Lower lobe of right lung (tissue), 2 donors: ENCODE results near the gene RABL3. TPM values are rescaled to one million over a fixed set of nuclear protein-coding genes. Genes with fewer than 3 reads are reported as not detected.

Experiments used
- ATAC-seq, 2 donors: fragments of 200-7000 bp; cut with Tn5 transposase; one replicate each; pipeline ENCODE4 v1.9.1; 2020 to 2022; ENCODE audit warnings: mild to moderate bottlenecking in 2 of 2, moderate library complexity in 2 of 2
- DNase-seq: peaks from one replicate; pipeline ENCODE4 v3.0.0-alpha.2; 2020
- H3K27ac ChIP-seq: fragments of 200-600 bp; one replicate; pipeline ENCODE4 v1.8.0; 2022
- H3K27me3 ChIP-seq: fragments of 200-600 bp; one replicate; pipeline ENCODE4 v1.8.0; 2022; ENCODE audit warnings: low read depth
- H3K36me3 ChIP-seq: fragments of 200-600 bp; one replicate; pipeline ENCODE4 v1.8.0; 2022; ENCODE audit warnings: mild to moderate bottlenecking
- H3K4me1 ChIP-seq: fragments of 200-600 bp; one replicate; pipeline ENCODE4 v1.8.0; 2022
- H3K4me3 ChIP-seq: fragments of 200-600 bp; one replicate; pipeline ENCODE4 v1.8.0; 2022; ENCODE audit warnings: mild to moderate bottlenecking
- H3K9me3 ChIP-seq: fragments of 200-600 bp; one replicate; pipeline ENCODE4 v1.8.0; 2022
- CTCF ChIP-seq: fragments of 200-600 bp; IDR thresholded peaks from one replicate; pipeline ENCODE4 v1.8.0; 2022; ENCODE audit warnings: antibody characterized with exemption, mild to moderate bottlenecking
- intact Hi-C: fragments of 100-400 bp; cut with DNase I; formaldehyde crosslinking; loops from one replicate; pipeline ENCODE4 v1.11.0; 2022
- total RNA-seq: library from RNA; stranded (reverse); fragmentation: NEBNext Ultra II Directional; extraction: Animal tissue kit (Norgen Biotek cat#: 25700); gene quantifications from one replicate; pipeline ENCODE4 v1.2.1, GENCODE V29; 2021
- donor health status: DM: no; HTN: yes; CAD: no; lungs with severe emphysema.

Gene RABL3
- total RNA-seq, 1 donor from 2014 or later, result 24.5 TPM

- intact Hi-C loops, result no loop called here
- TF ChIP-seq CTCF, result no peak
These were observed 13.7 kb upstream of the RABL3 start for GRCh38 chr3:120756061-120756460.

GRCh38 chr3:120753810-120754209 is 11.5 kb upstream of the RABL3 start:
- DNase-seq (no peak), ATAC-seq (no peak)
- Histone ChIP-seq H3K27ac (no peak overlapping the region), H3K4me3 (no peak overlapping the region), H3K36me3 (peaks cover 22% of the 10 kb centered on the region), H3K4me1 (no peaks in the 10 kb centered on the region), H3K9me3 (no peaks in the 10 kb centered on the region), H3K27me3 (no peaks in the 10 kb centered on the region)
- TF ChIP-seq CTCF, result no peak
- intact Hi-C loops, result no loop called here

More at GRCh38 chr3:120756061-120756460, 13.7 kb upstream of the RABL3 start:
- Histone ChIP-seq H3K4me3 (no peak overlapping the region), H3K4me1 (no peaks in the 10 kb centered on the region), H3K36me3 (peaks cover 16% of the 10 kb centered on the region), H3K9me3 (no peaks in the 10 kb centered on the region), H3K27ac (no peak overlapping the region), H3K27me3 (no peaks in the 10 kb centered on the region)
- no peak for ATAC-seq
- no peak for DNase-seq

GRCh38 chr3:120752865-120753264 is 10.5 kb upstream of the RABL3 start:
- Histone ChIP-seq H3K27ac (no peak overlapping the region), H3K9me3 (no peaks in the 10 kb centered on the region), H3K4me1 (no peaks in the 10 kb centered on the region), H3K4me3 (no peak overlapping the region), H3K36me3 (peaks cover 22% of the 10 kb centered on the region), H3K27me3 (no peaks in the 10 kb centered on the region)
- ATAC-seq, result no peak
- intact Hi-C loops, result no loop called here
- DNase-seq, result no peak
- no peak for TF ChIP-seq CTCF

GRCh38 chr3:120752230-120752629 is 9.9 kb upstream of the RABL3 start:
- DNase-seq (no peak), ATAC-seq (no peak)
- H3K4me1 ChIP-seq, result no peaks in the 10 kb centered on the region
- no peak overlapping the region for H3K4me3 ChIP-seq
- no peak overlapping the region for H3K27ac ChIP-seq
- H3K36me3 ChIP-seq, result peaks cover 22% of the 10 kb centered on the region
- no peak for TF ChIP-seq CTCF
- intact Hi-C loops, result no loop called here
- no peaks in the 10 kb centered on the region for H3K27me3 ChIP-seq
- no peaks in the 10 kb centered on the region for H3K9me3 ChIP-seq

- H3K9me3 ChIP-seq, result no peaks in the 10 kb centered on the region
- peaks cover 22% of the 10 kb centered on the region for H3K36me3 ChIP-seq
- no peaks in the 10 kb centered on the region for H3K4me1 ChIP-seq
- no peak overlapping the region for H3K27ac ChIP-seq
- intact Hi-C loops, result no loop called here
- H3K4me3 ChIP-seq, result no peak overlapping the region
- DNase-seq, result no peak
- ATAC-seq, result no peak
- no peak for TF ChIP-seq CTCF
- H3K27me3 ChIP-seq, result no peaks in the 10 kb centered on the region
These were observed 7.5 kb upstream of the RABL3 start for GRCh38 chr3:120749843-120750242.

- ATAC-seq, result no peak
- peaks cover under 1% of the 10 kb centered on the region for H3K36me3 ChIP-seq
- TF ChIP-seq CTCF, result no peak
- intact Hi-C loops, result no loop called here
- H3K27ac ChIP-seq, result no peak overlapping the region
- no peaks in the 10 kb centered on the region for H3K9me3 ChIP-seq
- DNase-seq, result no peak
- no peak overlapping the region for H3K4me3 ChIP-seq
- H3K4me1 ChIP-seq, result peaks cover 17% of the 10 kb centered on the region
- no peaks in the 10 kb centered on the region for H3K27me3 ChIP-seq
These were observed 3.1 kb upstream of the RABL3 start for GRCh38 chr3:120745466-120745865.
